Measurements from ENCODE around the gene GGCX.
"Not testable (repeated sequence)": the region's sequence is repeated elsewhere in the genome, so short reads cannot be mapped to it uniquely, and the experiment has no call there.

Gene GGCX

DNA sequence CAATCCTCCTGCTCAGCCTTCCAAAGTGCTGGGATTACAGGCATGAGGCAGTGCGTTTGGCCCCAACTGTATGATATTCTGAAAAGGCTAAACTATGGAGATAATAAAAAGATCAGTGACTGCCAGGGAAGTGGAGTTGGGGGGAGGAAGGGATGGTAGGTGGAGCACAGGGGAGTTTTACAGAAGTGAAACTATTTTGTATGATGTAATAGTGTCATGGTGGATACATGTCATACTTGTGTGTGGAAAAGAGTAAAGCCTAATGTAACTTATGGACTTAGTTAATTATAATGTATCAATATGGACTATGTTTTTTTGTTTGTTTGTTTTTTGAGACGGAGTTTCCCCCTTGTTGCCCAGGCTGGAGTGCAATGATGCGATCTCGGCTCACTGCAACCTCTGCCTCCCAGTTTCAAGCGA lies 2.9 kb upstream of the GGCX start:
- DNase-seq, result no peak

DNA sequence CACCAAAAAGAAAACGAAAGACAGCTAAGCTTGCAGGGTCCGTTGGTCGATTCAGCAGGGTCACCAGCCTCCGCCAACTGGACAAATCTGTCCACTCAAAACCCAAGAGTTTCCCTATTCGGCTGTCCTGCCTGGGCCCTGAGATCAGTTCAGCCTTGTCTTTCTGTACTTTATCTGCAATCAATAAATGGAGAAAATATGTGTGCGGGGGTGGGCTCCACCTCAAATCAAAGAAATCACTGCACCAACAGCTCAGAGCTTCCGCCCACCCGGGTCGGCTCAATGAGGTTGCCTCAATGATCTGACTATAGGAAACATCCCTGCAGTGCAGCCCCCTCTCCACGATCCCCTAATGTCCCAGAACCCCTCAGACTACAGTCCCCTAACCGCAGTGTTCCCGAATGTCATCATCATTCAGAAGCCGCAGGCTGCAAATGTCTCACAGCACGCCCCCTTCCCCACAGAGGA lies 447 bp downstream of the GGCX start:
- no peak for DNase-seq

DNA sequence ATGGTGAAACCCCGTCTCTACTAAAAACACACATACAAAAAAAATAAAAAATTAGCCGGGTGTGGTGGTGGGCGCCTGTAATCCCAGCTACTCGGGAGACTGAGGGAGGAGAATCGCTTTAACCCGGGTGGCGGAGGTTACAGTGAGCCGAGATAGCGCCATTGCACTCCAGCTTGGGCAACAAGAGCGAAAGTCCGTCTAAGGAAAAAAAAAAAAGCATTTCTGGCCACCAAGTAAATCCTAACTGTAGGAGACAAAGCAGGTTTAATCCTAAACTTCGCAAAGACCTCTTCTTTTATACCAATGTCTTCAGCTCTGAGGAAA lies 928 bp downstream of the GGCX start:
- DNase-seq, result not testable (repeated sequence)

- no peak for DNase-seq
Observed at GRCh38 chr2:85558160-85558559, 3.1 kb downstream of the GGCX start.

GRCh38 chr2:85557130-85557529 lies 4.2 kb downstream of the GGCX start:
- DNase-seq, result no peak

DNA sequence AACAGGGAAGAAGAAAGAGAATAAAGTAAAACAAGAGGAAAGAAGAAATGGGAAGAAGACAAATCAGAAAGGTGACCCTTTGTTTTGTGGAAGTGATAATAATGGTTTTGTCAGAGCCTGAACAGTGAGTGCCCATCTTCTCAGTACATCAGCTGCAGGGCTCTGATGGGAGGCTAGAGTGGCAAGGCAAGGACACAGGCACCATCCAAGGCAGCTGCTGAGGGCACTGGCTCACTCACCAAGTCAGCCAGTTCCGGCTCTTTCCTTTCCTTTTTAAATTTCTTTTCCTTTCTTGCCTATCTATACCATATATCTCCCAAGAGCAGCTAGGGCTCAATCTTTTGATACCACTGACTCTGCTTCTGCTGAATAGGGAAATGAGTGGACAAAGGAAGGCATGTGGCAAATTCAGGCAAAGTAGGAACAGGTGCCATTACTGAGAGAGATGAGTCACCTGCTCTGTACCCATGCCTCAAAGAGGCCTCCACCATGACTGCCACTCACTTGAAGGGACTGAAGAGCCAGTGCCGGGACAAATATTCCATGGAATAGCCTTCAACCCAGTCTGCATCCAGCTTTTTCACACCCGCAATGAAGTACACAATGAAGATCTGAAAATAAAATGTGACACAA lies 6.2 kb downstream of the GGCX start:
- no peak for DNase-seq

DNA sequence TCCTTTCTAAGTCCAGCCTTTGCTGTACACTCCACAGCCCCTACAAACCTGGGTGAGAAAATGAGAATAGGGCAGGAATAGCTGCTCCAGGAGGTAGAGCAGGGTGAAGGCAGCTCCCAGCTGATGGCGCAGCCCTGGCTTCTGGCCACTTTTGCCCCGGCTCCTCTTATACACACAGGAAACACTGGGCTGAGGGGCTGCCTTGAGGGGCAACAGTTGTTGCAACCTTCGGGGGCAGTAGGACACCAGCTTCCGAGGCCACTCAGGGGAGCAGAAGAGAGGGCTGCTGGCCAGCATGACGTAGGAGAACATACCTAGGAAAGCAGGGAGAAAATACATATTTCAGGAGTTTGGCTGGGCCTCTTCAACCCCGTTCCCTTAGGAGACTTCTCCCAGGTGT lies 8.1 kb downstream of the GGCX start:
- DNase-seq, result no peak

- DNase-seq, result peak; percentile 74
Observed at GRCh38 chr2:85551698-85552678, 9.3 kb downstream of the GGCX start.

DNA sequence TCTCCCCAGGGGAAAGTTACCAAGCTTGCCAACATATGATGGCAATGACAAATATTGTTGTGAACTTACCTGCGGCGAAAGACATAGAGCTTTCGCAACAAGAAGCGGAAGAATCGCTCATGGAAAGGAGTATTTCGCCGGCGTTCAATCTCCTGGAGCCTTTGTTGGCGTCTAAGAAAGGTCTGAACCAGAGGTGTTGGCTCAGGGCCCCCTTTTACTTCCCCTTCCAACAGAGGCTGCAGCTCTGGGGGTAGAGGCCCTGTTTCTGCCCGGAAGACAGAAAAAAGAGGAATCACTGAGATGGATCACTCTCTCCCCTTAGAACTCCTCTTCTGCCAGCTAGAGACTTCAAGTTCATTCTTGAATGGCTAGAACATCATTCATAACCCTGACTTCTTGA lies 10.8 kb downstream of the GGCX start:
- DNase-seq, result no peak

DNA sequence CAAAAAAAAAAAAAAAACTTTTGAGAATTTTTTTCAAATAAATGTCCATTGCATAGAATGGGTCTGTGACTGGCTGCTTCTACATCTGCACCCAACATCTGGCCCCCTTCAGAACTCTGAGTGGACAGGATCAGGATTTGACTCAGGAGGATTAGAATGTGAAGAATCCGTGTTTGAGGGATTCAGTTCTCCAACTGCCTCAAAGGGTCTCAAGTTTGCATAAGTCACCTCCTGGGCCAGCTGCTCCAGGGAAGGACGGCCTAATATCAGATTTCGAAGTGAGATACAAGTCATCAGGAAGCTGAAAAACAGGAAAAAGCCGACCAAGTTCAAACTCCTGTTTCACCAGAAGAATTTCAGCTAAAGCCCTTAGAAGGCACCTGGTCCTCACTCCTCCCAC lies 11.5 kb downstream of the GGCX start:
- DNase-seq, result no peak

GRCh38 chr2:85549095-85549494 lies 12.2 kb downstream of the GGCX start:
- DNase-seq, result no peak

GRCh38 chr2:85548608-85548900 lies 12.7 kb downstream of the GGCX start:
- DNase-seq, result no peak

DNA sequence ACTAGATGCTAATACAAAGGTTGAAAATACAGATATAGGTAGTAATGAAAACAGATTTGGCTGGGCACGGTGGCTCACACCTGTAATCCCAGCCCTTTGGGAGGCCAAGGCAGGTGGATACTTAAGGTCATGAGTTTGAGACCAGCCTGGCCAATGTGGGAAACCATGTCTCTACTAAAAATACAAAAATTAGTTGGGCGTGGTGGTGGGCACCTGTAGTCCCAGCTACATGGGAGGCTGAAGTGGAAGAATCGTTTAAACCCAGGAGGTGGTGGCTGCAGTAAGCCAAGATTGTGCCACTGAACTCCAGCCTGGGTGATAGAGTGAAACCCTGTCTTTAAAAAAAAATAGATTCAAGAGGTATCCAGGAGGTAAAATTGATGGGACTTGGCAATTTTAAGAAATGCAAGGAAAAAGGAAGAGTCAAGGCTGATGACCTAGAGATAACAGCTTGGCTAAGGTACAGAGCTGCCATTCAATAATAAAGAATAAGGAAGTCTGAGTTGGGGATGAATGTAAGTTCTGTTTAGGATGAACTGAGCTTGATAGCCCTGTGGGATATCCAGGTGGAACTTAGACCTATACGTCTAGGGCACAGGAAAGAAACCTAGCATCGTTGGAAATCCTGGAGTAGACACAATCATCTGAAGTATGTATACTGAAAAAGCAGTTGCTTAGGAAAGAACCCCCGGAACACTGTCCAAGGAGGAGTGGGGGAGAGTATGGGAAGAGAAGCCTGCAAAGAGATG lies 13.3 kb downstream of the GGCX start:
- DNase-seq, result no peak

DNA sequence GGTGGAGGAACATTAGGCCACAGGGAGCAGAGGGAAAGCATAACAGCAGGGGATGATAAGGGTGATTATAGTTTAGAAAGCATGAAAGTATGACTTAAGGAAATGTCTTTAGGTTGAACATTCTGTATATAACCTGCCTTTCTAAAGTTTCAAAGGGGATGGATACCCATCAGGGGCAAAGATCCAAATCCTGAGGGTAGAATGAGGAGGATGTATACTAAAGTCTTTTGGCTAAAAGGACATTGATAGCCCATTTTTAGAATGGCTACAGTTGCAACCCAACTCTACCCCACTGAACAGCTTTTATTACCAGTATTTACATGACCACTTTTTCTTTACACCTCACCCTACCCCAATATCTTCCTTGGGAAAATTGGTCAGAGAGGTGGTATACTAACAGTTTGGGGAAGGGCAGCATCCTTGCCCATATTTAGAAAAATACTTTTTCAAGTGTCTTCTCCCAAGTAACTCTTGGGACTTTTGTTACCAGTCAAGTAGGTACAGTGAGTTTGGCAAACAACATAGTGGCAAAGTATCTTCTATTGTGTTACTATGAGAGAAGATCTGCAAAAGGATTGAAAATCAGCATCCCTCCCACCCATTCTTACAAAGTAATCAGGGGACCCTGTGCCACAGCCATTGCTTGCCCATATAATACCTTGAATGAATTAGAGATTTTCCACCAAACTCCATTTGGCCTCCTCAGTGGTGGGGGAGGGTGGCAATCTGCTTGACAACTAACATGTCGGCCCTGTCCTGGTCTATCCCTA lies 14.0 kb downstream of the GGCX start:
- DNase-seq, result no peak

DNA sequence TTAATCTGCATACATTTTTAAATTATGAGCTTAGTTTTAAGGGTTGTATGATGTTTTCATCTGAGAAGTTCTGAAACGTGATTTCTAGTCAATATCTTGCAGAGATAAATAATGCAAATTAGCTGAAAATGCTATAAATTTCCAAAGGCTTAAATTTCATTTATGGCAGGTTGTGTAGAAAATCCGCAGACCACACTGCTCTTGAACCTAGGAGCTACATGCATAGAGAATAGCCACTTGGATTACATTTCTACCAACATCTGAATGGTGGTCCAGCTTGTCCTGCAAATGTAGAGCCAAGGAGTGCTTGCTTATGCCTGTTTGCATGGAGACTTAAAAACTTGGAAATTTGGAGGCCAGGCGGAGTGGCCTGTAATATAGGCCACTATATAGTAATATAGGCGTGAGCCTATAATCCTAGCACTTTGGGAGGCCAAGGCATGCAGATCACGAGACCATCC lies 15.5 kb downstream of the GGCX start:
- no peak for DNase-seq

DNA sequence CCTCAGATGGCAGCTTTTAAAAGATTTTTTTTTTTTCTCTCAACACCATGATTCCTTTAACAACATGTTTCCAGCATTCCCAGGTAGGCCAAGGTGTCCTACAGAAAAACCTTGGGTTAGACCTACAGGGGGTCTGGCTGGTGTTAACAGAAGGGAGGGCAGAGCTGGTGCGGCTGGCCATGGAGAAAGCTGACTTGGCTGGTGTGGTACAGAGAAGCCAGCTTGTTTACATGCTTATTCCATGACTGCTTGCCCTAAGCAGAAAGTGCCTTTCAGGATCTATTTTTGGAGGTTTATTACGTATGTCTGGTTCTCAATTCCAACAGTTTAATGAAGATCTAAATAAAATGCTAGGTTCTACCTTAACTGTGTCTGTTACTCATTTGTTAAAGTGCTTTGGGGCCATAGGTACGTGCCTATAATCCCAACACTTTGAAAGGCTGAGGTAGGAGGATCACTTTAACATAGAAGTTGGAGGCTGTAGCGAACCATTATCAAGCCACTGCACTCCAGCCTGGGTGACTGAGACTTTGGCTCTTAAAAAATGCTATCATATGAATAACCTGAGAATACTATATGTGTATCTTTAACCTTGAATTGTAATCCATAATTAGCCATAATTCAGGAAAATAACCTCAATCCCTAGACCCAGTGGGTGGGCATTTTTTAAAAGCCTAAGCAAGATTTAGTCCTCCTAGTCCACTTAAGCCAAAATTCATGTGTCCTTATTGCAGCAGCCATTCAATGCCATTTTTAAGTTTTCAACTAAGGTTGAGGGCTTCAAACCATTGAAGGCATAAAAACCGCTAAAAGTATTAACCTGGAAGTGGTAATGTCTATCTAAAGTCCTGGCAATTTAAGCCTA lies 16.1 kb downstream of the GGCX start:
- not testable (repeated sequence) for DNase-seq

GRCh38 chr2:85544254-85544691 lies 17.0 kb downstream of the GGCX start:
- DNase-seq, result peak; percentile 75

GRCh38 chr2:85542777-85543176 lies 18.5 kb downstream of the GGCX start:
- no peak for DNase-seq

DNA sequence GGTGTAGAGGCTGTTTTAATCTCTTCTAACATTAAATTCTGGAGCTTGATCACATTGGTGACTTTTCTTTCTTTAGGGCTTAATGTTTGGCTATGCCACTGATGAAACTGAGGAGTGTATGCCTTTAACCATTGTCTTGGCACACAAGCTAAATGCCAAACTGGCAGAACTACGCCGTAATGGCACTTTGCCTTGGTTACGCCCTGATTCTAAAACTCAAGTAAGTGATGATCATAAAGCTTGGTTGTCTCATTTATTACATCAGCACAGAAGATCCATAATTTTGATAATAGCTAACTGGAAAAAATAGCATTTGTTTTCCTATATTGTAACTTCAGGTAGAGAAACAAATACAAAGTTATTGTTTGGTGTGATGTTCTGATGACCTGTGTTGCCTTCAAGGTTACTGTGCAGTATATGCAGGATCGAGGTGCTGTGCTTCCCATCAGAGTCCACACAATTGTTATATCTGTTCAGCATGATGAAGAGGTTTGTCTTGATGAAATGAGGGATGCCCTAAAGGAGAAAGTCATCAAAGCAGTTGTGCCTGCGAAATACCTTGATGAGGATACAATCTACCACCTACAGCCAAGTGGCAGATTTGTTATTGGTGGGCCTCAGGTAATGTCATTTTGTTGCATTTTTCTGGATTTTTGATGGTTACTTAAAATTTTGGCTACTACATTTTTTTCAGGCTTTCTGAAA lies 19.4 kb downstream of the GGCX start:
- no peak for DNase-seq

DNA sequence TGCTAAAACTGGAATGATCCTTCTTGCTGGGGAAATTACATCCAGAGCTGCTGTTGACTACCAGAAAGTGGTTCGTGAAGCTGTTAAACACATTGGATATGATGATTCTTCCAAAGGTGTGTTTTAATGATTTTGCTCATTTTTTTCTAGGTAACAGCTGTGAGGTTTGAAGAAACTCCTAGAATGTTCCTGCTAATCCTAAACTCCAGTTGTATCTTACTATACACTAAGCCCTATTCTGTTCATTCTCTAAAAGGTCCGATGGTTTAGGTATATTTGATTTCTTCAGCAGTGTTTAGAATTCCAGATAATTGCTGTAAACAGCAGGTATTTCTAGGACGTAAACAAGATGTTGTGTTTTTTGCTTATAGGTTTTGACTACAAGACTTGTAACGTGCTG lies 20.0 kb downstream of the GGCX start:
- no peak for DNase-seq

- DNase-seq, result no peak
Observed at GRCh38 chr2:85540133-85540648, 21.1 kb downstream of the GGCX start.

Data from NCI-H69 (cell line).